Thoracic aorta (tissue), 2 donors: Measurements from ENCODE around the gene ATXN10. TPM values are rescaled to one million over a fixed set of nuclear protein-coding genes. Genes with fewer than 3 reads are reported as not detected.

ENCODE experiments used
- ATAC-seq: fragments of 150-250 bp; one replicate; pipeline ENCODE4 v1.8.0; 2017; ENCODE audit warnings: low read depth; ENCODE audit not compliant: insufficient number of reproducible peaks, low FRiP score
- DNase-seq: peaks from one replicate; pipeline ENCODE4 v3.0.0-alpha.2; 2020; ENCODE audit warnings: low spot score
- H3K27ac ChIP-seq, 2 donors: fragments of 200-600 bp; sonication (generic); 1 replicate in 1 of 2; 2 replicates in 1 of 2; pipeline ENCODE4 v1.5.1; 2016; ENCODE audit warnings: mild to moderate bottlenecking in 2 of 2, moderate library complexity in 2 of 2
- H3K27me3 ChIP-seq: fragments of 200-600 bp; sonication (generic); replicated peaks from 2 replicates; pipeline ENCODE4 v1.6.0; 2016; ENCODE audit warnings: mild to moderate bottlenecking; ENCODE audit not compliant: insufficient read depth
- H3K36me3 ChIP-seq: fragments of 200-600 bp; sonication (generic); one replicate; pipeline ENCODE4 v1.5.1; 2016
- H3K4me1 ChIP-seq, 2 donors: fragments of 200-600 bp; sonication (generic); 1 replicate in 1 of 2; 2 replicates in 1 of 2; pipeline versions ENCODE4 v1.5.1 to v1.6.0; 2016; ENCODE audit warnings: low read depth in 2 of 2, mild to moderate bottlenecking in 1 of 2; ENCODE audit not compliant: control insufficient read depth in 1 of 2
- H3K4me3 ChIP-seq: fragments of 200-600 bp; sonication (generic); 2 replicates; pipeline ENCODE4 v1.5.1; 2016; ENCODE audit warnings: mild to moderate bottlenecking
- H3K9me3 ChIP-seq: fragments of 200-600 bp; sonication (generic); 2 replicates; pipeline ENCODE4 v1.5.1; 2016
- CTCF ChIP-seq: fragments of 200-600 bp; sonication (generic); IDR thresholded peaks from one replicate; pipeline ENCODE4 v1.5.1; 2019; ENCODE audit warnings: antibody characterized with exemption
- total RNA-seq, 2 donors: library from RNA; depleted of rRNA; stranded (reverse); fragments of >200 nt; gene quantifications; one replicate each; pipeline versions ENCODE4 v1.1.0 to v1.2.3, GENCODE V29; 2016

ATXN10 gene
- total RNA-seq, 2 donors from 2014 or later: 52.9 to 164 TPM

- Histone ChIP-seq H3K27ac (no peak overlapping the region), H3K27me3 (no peaks in the 10 kb centered on the region), H3K9me3 (no peaks in the 10 kb centered on the region), H3K4me3 (no peak overlapping the region), H3K36me3 (no peaks in the 10 kb centered on the region), H3K4me1 (no peaks in the 10 kb centered on the region)
- no peak for TF ChIP-seq CTCF
- no peak for ATAC-seq
- no peak for DNase-seq
Measured at GRCh38 chr22:45831394-45831793, 159.8 kb downstream of the ATXN10 start.

- no peaks in the 10 kb centered on the region for H3K4me1 ChIP-seq
- ATAC-seq (no peak), DNase-seq (no peak)
- H3K27me3 ChIP-seq: no peaks in the 10 kb centered on the region
- H3K4me3 ChIP-seq: no peak overlapping the region
- no peaks in the 10 kb centered on the region for H3K36me3 ChIP-seq
- TF ChIP-seq CTCF: no peak
- no peak overlapping the region for H3K27ac ChIP-seq
- no peaks in the 10 kb centered on the region for H3K9me3 ChIP-seq
Measured at GRCh38 chr22:45832180-45832579, 160.5 kb downstream of the ATXN10 start.

- no peak for TF ChIP-seq CTCF
- H3K27ac ChIP-seq: no peak overlapping the region
- H3K9me3 ChIP-seq: no peaks in the 10 kb centered on the region
- DNase-seq (no peak), ATAC-seq (no peak)
- H3K4me1 ChIP-seq: no peaks in the 10 kb centered on the region
- H3K36me3 ChIP-seq: no peaks in the 10 kb centered on the region
- no peak overlapping the region for H3K4me3 ChIP-seq
- no peaks in the 10 kb centered on the region for H3K27me3 ChIP-seq
Measured at GRCh38 chr22:45832959-45833580, 161.4 kb downstream of the ATXN10 start.

GRCh38 chr22:45833613-45834012, 162.0 kb downstream of the ATXN10 start:
- ATAC-seq (no peak), DNase-seq (no peak)
- Histone ChIP-seq H3K4me3 (no peak overlapping the region), H3K9me3 (no peaks in the 10 kb centered on the region), H3K27ac (no peak overlapping the region), H3K27me3 (no peaks in the 10 kb centered on the region), H3K4me1 (no peaks in the 10 kb centered on the region), H3K36me3 (no peaks in the 10 kb centered on the region)
- no peak for TF ChIP-seq CTCF

GRCh38 chr22:45834241-45834640, 162.6 kb downstream of the ATXN10 start:
- Histone ChIP-seq H3K9me3 (no peaks in the 10 kb centered on the region), H3K36me3 (no peaks in the 10 kb centered on the region), H3K27me3 (no peaks in the 10 kb centered on the region), H3K4me3 (no peak overlapping the region), H3K27ac (no peak overlapping the region), H3K4me1 (no peaks in the 10 kb centered on the region)
- no peak for TF ChIP-seq CTCF
- DNase-seq: no peak
- ATAC-seq: no peak
